Measurements from ENCODE around the gene ZNF614. TPM values are rescaled to one million over a fixed set of nuclear protein-coding genes. Genes with fewer than 3 reads are reported as not detected.
A peak's percentile ranks its signal among the peaks of the same experiment; 100 is the strongest.

ZNF614 gene
- 10 to 100 TPM in 1 of 4 donors, 1 to 10 TPM in 3; 5.8 to 10.3 (median 7.7) TPM for total RNA-seq

GRCh38 chr19:52028027-52028779 lies at the start of gene ZNF614:
Gene ZNF614 (minus strand): TSS chr19:52028379. CDS start chr19:52025745, 2,634 bp downstream.
- Histone ChIP-seq H3K9me3 (peaks cover 5 to 38% (median 26%) of the 10 kb centered on the region in 4 donors), H3K27me3 (no peaks in the 10 kb centered on the region), H3K4me3 (peak within 1 kb of the TSS; percentile 76 to 87 (median 78)), H3K4me1 (peaks cover 8 to 23% (median 20%) of the 10 kb centered on the region in 4 donors), H3K36me3 (peaks cover 27 to 34% (median 29%) of the 10 kb centered on the region in 4 donors), H3K27ac (replicated peaks in 1 of 4) (peak within 1 kb of the TSS; percentile 89 to 95 (median 92))
- intact Hi-C loops (cut with DNase I) = no loop called here
- peak; percentile 95 for DNase-seq (ENCODE audit: extremely low spot score)
- TF ChIP-seq POLR2A (IDR thresholded peaks at IDR 0.05; ENCODE audit: low read depth) = peak; percentile 15
- TF ChIP-seq CTCF (IDR thresholded peaks at IDR 0.05) = no peak
- peak; percentile 87 to 89 for TF ChIP-seq POLR2AphosphoS5 (IDR thresholded peaks at IDR 0.05)
- WGBS = 0% methylated on average over 22 of the region's 53 CpGs

GRCh38 chr19:52070496-52070895 lies 42.3 kb upstream of the ZNF614 start:
- H3K4me3 ChIP-seq = no peak overlapping the region
- no peak for TF ChIP-seq POLR2AphosphoS5 (IDR thresholded peaks at IDR 0.05)
- no peak for TF ChIP-seq CTCF (IDR thresholded peaks at IDR 0.05)
- no peak for TF ChIP-seq EP300 (IDR thresholded peaks at IDR 0.05)
- no peak for TF ChIP-seq POLR2A (IDR thresholded peaks at IDR 0.05; ENCODE audit: low read depth)
- H3K27me3 ChIP-seq = no peaks in the 10 kb centered on the region
- WGBS = 94% methylated on average over 5 of the region's 5 CpGs
- intact Hi-C loops (cut with DNase I) = no loop called here
- H3K9me3 ChIP-seq = peaks cover 4 to 60% (median 45%) of the 10 kb centered on the region in 4 donors
- no peak for DNase-seq (ENCODE audit: extremely low spot score)
- H3K4me1 ChIP-seq = no peaks in the 10 kb centered on the region
- no peak overlapping the region for H3K27ac ChIP-seq (replicated peaks in 1 of 4)
- peaks cover 72 to 99% (median 87%) of the 10 kb centered on the region in 4 donors for H3K36me3 ChIP-seq

- no peaks in the 10 kb centered on the region for H3K27me3 ChIP-seq
- peaks cover 64 to 99% (median 87%) of the 10 kb centered on the region in 4 donors for H3K36me3 ChIP-seq
- H3K9me3 ChIP-seq = peaks cover 7 to 68% (median 53%) of the 10 kb centered on the region in 4 donors
- DNase-seq (ENCODE audit: extremely low spot score) = no peak
- intact Hi-C loops (cut with DNase I) = no loop called here
- TF ChIP-seq POLR2A (IDR thresholded peaks at IDR 0.05; ENCODE audit: low read depth) (no peak), POLR2AphosphoS5 (IDR thresholded peaks at IDR 0.05) (no peak), CTCF (IDR thresholded peaks at IDR 0.05) (no peak), EP300 (IDR thresholded peaks at IDR 0.05) (no peak)
- H3K27ac ChIP-seq (replicated peaks in 1 of 4) = no peak overlapping the region
- 83% methylated on average over 2 of the region's 2 CpGs for WGBS
- H3K4me3 ChIP-seq = no peak overlapping the region
- no peaks in the 10 kb centered on the region for H3K4me1 ChIP-seq
Observed at GRCh38 chr19:52069653-52070052, 41.5 kb upstream of the ZNF614 start.

GRCh38 chr19:52066258-52066863 lies 38.2 kb upstream of the ZNF614 start:
- DNase-seq (ENCODE audit: extremely low spot score) = no peak
- Histone ChIP-seq H3K9me3 (peaks cover 15 to 80% (median 61%) of the 10 kb centered on the region in 4 donors), H3K4me1 (no peaks in the 10 kb centered on the region), H3K27ac (replicated peaks in 1 of 4) (no peak overlapping the region), H3K27me3 (no peaks in the 10 kb centered on the region), H3K36me3 (peaks cover 60 to 99% (median 85%) of the 10 kb centered on the region in 4 donors), H3K4me3 (no peak overlapping the region)
- intact Hi-C loops (cut with DNase I) = no loop called here
- WGBS = 100% methylated on average over 6 of the region's 6 CpGs
- TF ChIP-seq POLR2A (IDR thresholded peaks at IDR 0.05; ENCODE audit: low read depth) = no peak
- TF ChIP-seq POLR2AphosphoS5 (IDR thresholded peaks at IDR 0.05) = no peak
- TF ChIP-seq CTCF (IDR thresholded peaks at IDR 0.05) = no peak
- no peak for TF ChIP-seq EP300 (IDR thresholded peaks at IDR 0.05)
